K562 (cell line): ENCODE data around the gene VHLL. TPM values are rescaled to one million over a fixed set of nuclear protein-coding genes. Genes with fewer than 3 reads are reported as not detected.

Experiments used
- AFF4 ChIP-seq: sonication (generic); formaldehyde crosslinking; IDR thresholded peaks from 2 replicates; pipeline ENCODE4 v1.8.0; 2023; ENCODE audit warnings: mild to moderate bottlenecking, missing genetic modification reagents
- E2F3 ChIP-seq: fragments of 250-450 bp; sonication (Bioruptor Pico); IDR thresholded peaks from 2 replicates; pipeline ENCODE4 v1.4.0; 2020; ENCODE audit warnings: mild to moderate bottlenecking
- GATAD2A ChIP-seq: fragments of 450-650 bp; IDR thresholded peaks from 2 replicates; pipeline ENCODE4 v1.6.1; 2017
- GTF2A2 ChIP-seq: IDR thresholded peaks from 2 replicates; pipeline ENCODE4 v1.6.1; 2016; ENCODE audit warnings: mild to moderate bottlenecking, missing genetic modification characterization, missing compliant biosample characterization
- HDAC3 ChIP-seq: fragments of 450-650 bp; IDR thresholded peaks from 2 replicates; pipeline ENCODE4 v1.6.1; 2018; ENCODE audit warnings: borderline replicate concordance, mild to moderate bottlenecking, moderate library complexity; ENCODE audit not compliant: partially characterized antibody
- HDAC6 ChIP-seq: IDR thresholded peaks from 2 replicates; pipeline ENCODE4 v1.6.1; 2012; ENCODE audit warnings: low read depth, mild to moderate bottlenecking, control low read depth, inconsistent platforms, low read length, moderate library complexity
- HDAC8 ChIP-seq: fragments of 450-650 bp; IDR thresholded peaks from 2 replicates; pipeline ENCODE4 v1.6.1; 2016; ENCODE audit warnings: mild to moderate bottlenecking, missing genetic modification characterization, moderate library complexity, missing compliant biosample characterization
- HMG20B ChIP-seq: fragments of 250-450 bp; sonication (Bioruptor Pico); IDR thresholded peaks from 2 replicates; pipeline ENCODE4 v1.5.0; 2021; ENCODE audit warnings: mild to moderate bottlenecking
- KDM2B ChIP-seq: fragments of 250-450 bp; sonication (Bioruptor Pico); IDR thresholded peaks from 2 replicates; pipeline ENCODE4 v1.8.0; 2021; ENCODE audit warnings: mild to moderate bottlenecking, moderate library complexity
- KHSRP ChIP-seq: fragments of 450-650 bp; IDR thresholded peaks from 2 replicates; pipeline ENCODE4 v1.6.1; 2017
- MAZ ChIP-seq, 2 experiments: fragments of 450-650 bp in 1 of 2; sonication (generic) in 1 of 2; formaldehyde crosslinking; IDR thresholded peaks in 1 of 2; conservative IDR thresholded peaks in 1 of 2; 2 replicates each; pipeline versions ENCODE4 v1.4.0 to v1.5.0; 2020; ENCODE audit warnings: mild to moderate bottlenecking in 1 of 2, missing genetic modification reagents in 1 of 2
- PHB ChIP-seq: fragments of 250-450 bp; sonication (Bioruptor Pico); IDR thresholded peaks from 2 replicates; pipeline ENCODE4 v1.5.0; 2021
- RNF2 ChIP-seq: sonication (generic); IDR thresholded peaks from 2 replicates; pipeline ENCODE4 v1.6.1; 2016
- SMARCB1 ChIP-seq: IDR thresholded peaks from 2 replicates; pipeline ENCODE4 v1.6.1; 2011; ENCODE audit warnings: improper control_type of control experiment, low read depth; ENCODE audit not compliant: insufficient read length
- SNIP1 ChIP-seq: fragments of 450-650 bp; IDR thresholded peaks from 2 replicates; pipeline ENCODE4 v1.7.1; 2017; ENCODE audit warnings: low read depth, mild to moderate bottlenecking
- TCF3 ChIP-seq: sonication (generic); formaldehyde crosslinking; IDR thresholded peaks from 2 replicates; pipeline ENCODE4 v1.4.0; 2020; ENCODE audit warnings: mild to moderate bottlenecking, missing genetic modification reagents
- TEAD4 ChIP-seq, 2 experiments: sonication (generic) in 1 of 2; formaldehyde crosslinking in 1 of 2; IDR thresholded peaks; 2 replicates each; pipeline versions ENCODE4 v1.6.1 to v1.8.0; 2012 to 2022; ENCODE audit warnings: borderline replicate concordance in 1 of 2, inconsistent platforms in 1 of 2, low read length in 1 of 2, mild to moderate bottlenecking in 1 of 2, missing genetic modification reagents in 1 of 2
- ZBTB33 ChIP-seq: sonication (generic); formaldehyde crosslinking; IDR thresholded peaks from 2 replicates; pipeline ENCODE4 v1.8.1; 2023; ENCODE audit warnings: mild to moderate bottlenecking, missing genetic modification reagents
- ZFP1 ChIP-seq: fragments of 450-650 bp; formaldehyde crosslinking; IDR thresholded peaks from 2 replicates; pipeline ENCODE4 v1.4.0; 2020; ENCODE audit warnings: mild to moderate bottlenecking, mixed read lengths
- ZNF124 ChIP-seq: sonication (generic); formaldehyde crosslinking; IDR thresholded peaks from 2 replicates; pipeline ENCODE4 v1.8.1; 2022; ENCODE audit warnings: missing genetic modification reagents
- ZNF511 ChIP-seq: sonication (generic); formaldehyde crosslinking; IDR thresholded peaks from 2 replicates; pipeline ENCODE4 v1.8.0; 2022; ENCODE audit warnings: mild to moderate bottlenecking, missing genetic modification reagents
- ZNF668 ChIP-seq: fragments of 250-450 bp; sonication (Bioruptor Pico); IDR thresholded peaks from 2 replicates; pipeline ENCODE4 v1.8.0; 2022; ENCODE audit warnings: mild to moderate bottlenecking, inconsistent platforms
- polyA plus RNA-seq, 8 experiments: library from polyadenylated mRNA; depleted of rRNA in 4 of 8; stranded (reverse) in 5 of 8; unstranded in 3 of 8; fragments of >200 nt; fragmentation: Nextera tagmentation in 2 of 8; fragmentation: Illumina TruSeq in 1 of 8; extraction: Ambion mirVana in 2 of 8; extraction: Trizol in 1 of 8; gene quantifications; 2 replicates each; pipeline versions ENCODE4 v1.2.1 to v1.2.3, GENCODE V29; 2011 to 2014; ENCODE audit warnings: inconsistent platforms in 1 of 8, missing spikeins in 1 of 8
- total RNA-seq, 7 experiments: library from RNA; depleted of rRNA in 6 of 7; stranded (reverse); fragments of >200 nt in 6 of 7; fragmentation: Illumina TruSeq in 2 of 7; extraction: Trizol in 2 of 7; gene quantifications; 2 replicates each; pipeline versions ENCODE4 v1.2.1 to v1.2.3, GENCODE V29; 2011 to 2021; ENCODE audit warnings: low replicate concordance in 1 of 7

Gene VHLL
- total and polyA plus RNA-seq, 9 of the 15 experiments (the other 6 are each of a cell fraction or from before 2014, with no cell fraction given): not detected

- TF ChIP-seq ZNF511 (CRISPR knock-in tag) (peak; percentile 70; the same call in 1 of the 2 replicates), MAZ (CRISPR knock-in tag; conservative IDR thresholded peaks at IDR 0.05 in 1 of 2, IDR thresholded peaks at IDR 0.05 in 1 of 2) (peak; percentile 84 to 92), E2F3 (CRISPR knock-in tag) (peak; percentile 88; the same call in 1 of the 2 replicates), AFF4 (CRISPR knock-in tag) (peak; percentile 95), TEAD4 (IDR thresholded peaks at IDR 0.05; ENCODE audit: low read length) (peak; percentile 52; the same call in 1 of the 2 replicates), TEAD4 (CRISPR knock-in tag; IDR thresholded peaks at IDR 0.05; ENCODE audit: borderline replicate concordance) (no peak), ZNF124 (CRISPR knock-in tag) (no peak), SMARCB1 (no peak), PHB (CRISPR knock-in tag) (peak; percentile 67; the same call in 1 of the 2 replicates), ZBTB33 (CRISPR knock-in tag) (peak; percentile 57), HDAC3 (peak; percentile 81), ZFP1 (CRISPR knock-in tag) (no peak), GATAD2A (no peak), KDM2B (CRISPR knock-in tag) (no peak), RNF2 (0 out of 2 replicates have a peak, but pooled peaks have one; percentile 45), GTF2A2 (no peak), TCF3 (CRISPR knock-in tag) (peak; percentile 27; the same call in 1 of the 2 replicates), KHSRP (no peak), HMG20B (CRISPR knock-in tag) (no peak), HDAC6 (no peak), HDAC8 (tag) (no peak), ZNF668 (CRISPR knock-in tag) (no peak), SNIP1 (no peak)
Observed at GRCh38 chr1:156282479-156283222, 16.5 kb downstream of the VHLL start, which contains the start of gene SMG5 (continued).
